GM12891 (cell line): Measurements from ENCODE around the gene ASCL2.
A peak's percentile ranks its signal among the peaks of the same experiment; 100 is the strongest.

ENCODE experiments used
- DNase-seq: peaks from one replicate; pipeline ENCODE4 v3.0.0; 2011; ENCODE audit warnings: low spot score; ENCODE audit not compliant: insufficient read length
- FAIRE-seq: peaks from 2 replicates; lab custom pipeline; 2011; peaks lifted over from hg19 to GRCh38; lab: Jason Lieb, UNC
- PAX5 ChIP-seq: IDR thresholded peaks from 2 replicates; pipeline ENCODE4 v1.6.1; 2011; ENCODE audit warnings: low read length, moderate library complexity, mild to moderate bottlenecking; ENCODE audit not compliant: insufficient read depth, severe bottlenecking
- POLR2A ChIP-seq: IDR thresholded peaks from 2 replicates; pipeline ENCODE4 v1.6.1; 2011; ENCODE audit warnings: low read depth, low read length, control low read depth
- POLR2AphosphoS5 ChIP-seq: IDR thresholded peaks from 2 replicates; pipeline ENCODE4 v1.6.1; 2011; ENCODE audit warnings: low read depth, low read length, control low read depth
- POU2F2 ChIP-seq: IDR thresholded peaks from 2 replicates; pipeline ENCODE4 v1.6.1; 2011; ENCODE audit warnings: low read depth, mild to moderate bottlenecking, control low read depth, low read length, moderate library complexity
- SPI1 ChIP-seq: IDR thresholded peaks from 2 replicates; pipeline ENCODE4 v1.6.1; 2011; ENCODE audit warnings: low read depth, low read length, control low read depth
- TAF1 ChIP-seq: IDR thresholded peaks from 2 replicates; pipeline ENCODE4 v1.6.1; 2011; ENCODE audit warnings: low read depth, low read length, control low read depth

Gene ASCL2

GRCh38 chr11:2309251-2310072, 39.1 kb upstream of the ASCL2 start:
- DNase-seq (no peak), FAIRE-seq (no peak)
- TF ChIP-seq TAF1 (no peak), PAX5 (no peak), POLR2A (no peak), POLR2AphosphoS5 (no peak), POU2F2 (no peak), SPI1 (no peak)

- FAIRE-seq (no peak), DNase-seq (no peak)
- TF ChIP-seq TAF1, result no peak
- no peak for TF ChIP-seq SPI1
- TF ChIP-seq POLR2A, result no peak
- TF ChIP-seq POLR2AphosphoS5, result no peak
These were observed 38.3 kb upstream of the ASCL2 start for GRCh38 chr11:2308713-2309112.

DNA sequence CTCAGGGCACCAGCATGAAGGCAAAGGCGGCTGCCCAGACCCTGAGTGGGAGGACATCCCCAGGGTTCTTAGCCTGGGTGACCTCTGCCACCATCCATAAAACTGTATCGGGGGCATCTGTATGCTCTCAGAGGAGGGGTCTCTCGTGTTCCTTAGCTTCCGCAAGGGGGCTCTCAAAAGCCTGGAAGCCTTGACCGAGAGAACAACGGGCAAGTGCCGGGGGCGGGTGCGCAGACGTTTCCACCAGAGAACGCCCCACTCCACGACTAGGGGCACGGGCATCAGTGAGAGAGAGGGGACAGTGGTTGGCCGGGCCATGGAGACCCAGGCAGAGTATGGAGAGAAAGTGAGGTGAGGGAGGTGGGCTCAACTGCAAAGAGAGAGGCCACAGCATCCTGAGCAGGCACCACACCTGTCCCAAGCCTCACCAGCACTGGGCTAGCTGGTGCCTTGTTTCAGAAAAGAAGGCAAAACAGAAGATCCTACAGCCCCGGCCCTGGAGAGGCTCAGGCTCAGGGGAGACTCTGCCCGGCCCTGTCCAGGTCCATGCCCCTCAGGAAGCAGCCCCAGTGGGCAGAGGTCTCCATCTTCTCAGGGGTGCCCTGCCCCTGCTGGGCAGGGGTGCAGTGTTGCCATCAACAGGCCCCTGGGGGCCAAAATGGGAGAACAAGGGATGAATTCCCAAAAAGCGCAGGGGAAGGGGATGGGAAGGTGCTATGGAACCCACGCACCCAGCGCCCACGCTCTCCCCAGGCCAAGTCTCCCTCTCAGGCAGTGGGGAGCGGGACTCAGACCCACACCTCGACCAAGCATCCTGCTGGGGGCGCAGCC, 37.3 kb upstream of the ASCL2 start:
- FAIRE-seq (no peak), DNase-seq (no peak)
- TF ChIP-seq TAF1 (no peak), SPI1 (no peak), POLR2A (no peak), POU2F2 (no peak), POLR2AphosphoS5 (no peak), PAX5 (no peak)

DNA sequence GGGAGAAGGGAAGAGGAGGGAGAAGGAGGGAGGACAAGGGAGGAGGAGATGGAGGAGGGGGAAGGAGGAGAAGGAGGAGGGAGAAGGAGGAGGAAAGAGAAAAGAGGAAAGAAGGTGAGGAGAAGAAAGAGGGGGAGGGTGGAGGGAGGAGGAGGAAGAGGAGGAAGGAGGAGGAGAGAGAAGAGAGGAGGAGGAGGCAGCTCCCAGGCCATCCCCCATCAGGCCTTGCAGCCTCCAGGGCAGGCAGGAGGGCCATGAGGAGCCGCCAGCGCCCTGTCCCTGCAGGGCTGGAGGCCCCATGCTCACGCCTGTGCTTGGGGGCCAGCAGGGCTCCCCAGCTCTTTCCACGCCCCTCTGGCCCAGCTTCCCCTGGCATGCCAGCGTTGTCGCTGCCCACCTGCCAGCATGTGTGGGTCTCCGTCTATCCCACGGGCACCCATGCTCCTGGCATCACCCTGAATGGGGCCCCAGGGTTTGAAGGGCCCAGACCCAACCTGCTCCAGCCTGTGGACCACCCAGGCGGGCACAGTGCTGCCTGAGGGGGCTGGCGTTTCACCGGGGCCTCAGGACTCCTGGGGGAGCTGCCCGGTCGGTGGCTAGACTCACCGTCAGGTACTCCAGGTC, 36.6 kb upstream of the ASCL2 start:
- FAIRE-seq, result no peak

GRCh38 chr11:2306452-2306823, 36.0 kb upstream of the ASCL2 start:
- DNase-seq, result no peak
- TF ChIP-seq POLR2AphosphoS5, result no peak
- no peak for TF ChIP-seq POU2F2
- no peak for TF ChIP-seq SPI1
- TF ChIP-seq TAF1, result no peak
- no peak for TF ChIP-seq POLR2A
- TF ChIP-seq PAX5, result no peak
- FAIRE-seq, result no peak

More for the DNA sequence above, 36.6 kb upstream of the ASCL2 start:
- no peak for TF ChIP-seq POU2F2
- TF ChIP-seq POLR2AphosphoS5, result no peak
- no peak for TF ChIP-seq TAF1
- no peak for TF ChIP-seq PAX5
- TF ChIP-seq SPI1, result no peak
- TF ChIP-seq POLR2A, result no peak
- no peak for DNase-seq

DNA sequence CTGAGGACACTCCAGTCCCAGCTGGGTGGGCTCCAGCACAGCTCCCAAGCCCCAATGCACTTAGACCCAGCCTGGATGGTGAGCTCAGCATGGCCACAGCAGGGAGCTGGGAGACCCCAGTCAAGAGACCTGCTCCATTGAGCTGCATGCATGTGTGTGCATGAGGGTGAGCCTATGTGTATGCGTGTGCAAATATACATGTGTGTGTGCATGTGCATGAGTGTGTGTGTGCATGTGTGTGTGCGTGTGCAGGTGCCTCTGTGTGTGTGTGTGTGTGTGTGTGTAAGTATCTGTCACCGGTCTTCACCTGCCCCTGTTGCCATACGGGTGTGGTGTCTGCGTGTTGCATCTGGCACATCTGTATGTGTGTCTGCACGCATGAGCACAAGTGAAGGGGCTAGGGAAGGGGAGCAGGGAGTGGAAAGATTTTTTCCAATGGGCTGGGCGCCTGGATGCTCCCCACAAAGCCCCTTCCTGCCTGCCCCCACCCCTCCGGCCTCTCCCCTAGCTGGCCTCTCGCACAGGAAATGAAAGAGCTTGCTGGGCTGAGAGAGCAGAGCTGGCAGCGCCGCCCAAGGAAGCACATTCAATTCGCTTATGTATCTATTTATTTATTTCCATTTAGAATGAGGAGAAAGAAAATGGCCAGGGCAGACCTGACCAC, 35.5 kb upstream of the ASCL2 start:
- peak; percentile 82 for FAIRE-seq
- no peak for DNase-seq
- TF ChIP-seq POLR2A (no peak), POU2F2 (no peak), PAX5 (no peak), POLR2AphosphoS5 (no peak), TAF1 (no peak), SPI1 (no peak)

DNA sequence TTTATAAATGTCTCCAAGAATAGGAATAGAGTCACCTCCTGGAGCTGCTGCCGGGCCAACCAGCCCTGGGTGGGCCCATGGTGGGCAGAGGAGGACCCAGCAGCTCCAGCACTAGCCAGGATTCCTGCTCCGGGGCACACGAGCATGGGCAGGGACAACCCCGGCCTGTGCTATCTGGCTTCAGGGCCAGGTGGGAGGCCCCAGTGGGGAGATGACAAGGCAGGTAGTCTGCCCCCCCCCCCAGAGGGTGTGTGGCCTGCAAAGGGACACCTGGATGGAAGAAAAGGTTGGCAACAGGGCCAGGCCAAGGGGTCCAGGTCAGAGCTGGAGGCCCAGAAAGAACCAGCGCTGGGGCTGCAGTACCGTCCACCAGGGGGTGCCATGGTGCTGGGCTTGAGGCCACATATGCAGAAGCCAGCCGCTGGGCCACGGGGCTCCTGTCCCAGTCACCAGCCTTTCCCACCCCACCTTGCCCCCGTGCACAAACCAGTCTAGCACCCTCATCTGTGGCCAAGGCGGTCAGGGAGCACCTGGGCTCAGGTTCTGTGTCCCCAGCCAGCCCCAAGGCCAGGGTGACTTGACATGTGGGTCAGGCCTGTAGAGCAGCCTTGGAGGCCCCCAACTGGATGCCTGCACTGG, 34.9 kb upstream of the ASCL2 start:
- FAIRE-seq (peak; percentile 62), DNase-seq (peak; percentile 83)
- TF ChIP-seq SPI1 (no peak), POLR2A (no peak), POU2F2 (no peak; the same call in 1 of the 2 replicates), PAX5 (no peak), TAF1 (no peak), POLR2AphosphoS5 (no peak)

GRCh38 chr11:2304506-2305139, 34.2 kb upstream of the ASCL2 start:
- TF ChIP-seq PAX5 (no peak), SPI1 (no peak), TAF1 (no peak), POLR2A (no peak), POLR2AphosphoS5 (no peak), POU2F2 (no peak)
- DNase-seq (no peak), FAIRE-seq (no peak)
